C4-2B (cell line): ENCODE results near the gene AGPAT3.

Experiments used
- CTCF ChIP-seq: fragments of 450-650 bp; conservative IDR thresholded peaks from 2 replicates; pipeline ENCODE4 v1.5.1; 2017; ENCODE audit warnings: mild to moderate bottlenecking
- ZFX ChIP-seq: fragments of 450-650 bp; IDR thresholded peaks from 2 replicates; pipeline ENCODE4 v1.6.1; 2017

GRCh38 chr21:44003307-44003966 is 138.4 kb downstream of the AGPAT3 start:
- TF ChIP-seq CTCF (no peak), ZFX (no peak)
